GM21515 (cell line): Measurements from ENCODE around the gene NIM1K.
"Not testable (repeated sequence)": the region's sequence is repeated elsewhere in the genome, so short reads cannot be mapped to it uniquely, and the experiment has no call there.

ENCODE experiments used
- ATAC-seq: cut with Tn5 transposase; IDR thresholded peaks from one replicate; pipeline ENCODE4 v1.9.1; 2021; ENCODE audit not compliant: unreplicated experiment

Gene NIM1K

GRCh38 chr5:43274435-43275114 lies 82.5 kb downstream of the NIM1K start:
- no peak for ATAC-seq

GRCh38 chr5:43275391-43275790 lies 83.4 kb downstream of the NIM1K start:
- no peak for ATAC-seq

- ATAC-seq = no peak
Observed at GRCh38 chr5:43279548-43280274, 87.7 kb downstream of the NIM1K start.

GRCh38 chr5:43281840-43282658 lies 90.0 kb downstream of the NIM1K start:
- ATAC-seq = no peak

GRCh38 chr5:43286623-43287022 lies 94.6 kb downstream of the NIM1K start:
- no peak for ATAC-seq

- ATAC-seq = no peak
Observed at GRCh38 chr5:43287493-43287892, 95.5 kb downstream of the NIM1K start.

- ATAC-seq = no peak
Observed at GRCh38 chr5:43288269-43288831, 96.3 kb downstream of the NIM1K start.

GRCh38 chr5:43290726-43291125 lies 98.7 kb downstream of the NIM1K start:
- no peak for ATAC-seq

GRCh38 chr5:43294226-43294625 lies 102.2 kb downstream of the NIM1K start:
- no peak for ATAC-seq

GRCh38 chr5:43295202-43295601 lies 103.2 kb downstream of the NIM1K start:
- no peak for ATAC-seq

- no peak for ATAC-seq
Observed at GRCh38 chr5:43296835-43297234, 104.8 kb downstream of the NIM1K start.

- ATAC-seq = no peak
Observed at GRCh38 chr5:43298443-43298842, 106.4 kb downstream of the NIM1K start.

GRCh38 chr5:43300112-43300511 lies 108.1 kb downstream of the NIM1K start:
- no peak for ATAC-seq

- ATAC-seq = no peak
Observed at GRCh38 chr5:43301653-43302091, 109.6 kb downstream of the NIM1K start.

- ATAC-seq = no peak
Observed at GRCh38 chr5:43302481-43302880, 110.5 kb downstream of the NIM1K start.

- ATAC-seq = no peak
Observed at GRCh38 chr5:43303242-43303641, 111.2 kb downstream of the NIM1K start.

- no peak for ATAC-seq
Observed at GRCh38 chr5:43304525-43304924, 112.5 kb downstream of the NIM1K start.

GRCh38 chr5:43305948-43306565 lies 114.0 kb downstream of the NIM1K start:
- ATAC-seq = no peak

- not testable (repeated sequence) for ATAC-seq
Observed at GRCh38 chr5:43306954-43307353, 114.9 kb downstream of the NIM1K start.

GRCh38 chr5:43309122-43309521 lies 117.1 kb downstream of the NIM1K start:
- ATAC-seq = no peak

- no peak for ATAC-seq
Observed at GRCh38 chr5:43309637-43310036, 117.6 kb downstream of the NIM1K start.
